ENCODE results near the gene ZNF280B. TPM values are rescaled to one million over a fixed set of nuclear protein-coding genes. Genes with fewer than 3 reads are reported as not detected.

The ZNF280B gene
- total and polyA plus RNA-seq, 9 of the 15 experiments (the other 6 are each of a cell fraction or from before 2014, with no cell fraction given), result 7.7 to 29.9 (median 20.0) TPM

GRCh38 chr22:22480940-22481339 lies 27.6 kb downstream of the ZNF280B start:
- no peak overlapping the region for H3K27ac ChIP-seq (ENCODE audit: extremely low read depth, low read depth, low read length)
- H2AFZ ChIP-seq (ENCODE audit: low read depth, low read length), result no peak overlapping the region
- peaks cover 0 to 7% of the 10 kb centered on the region in 2 experiments; a peak in 2 of 5 replicates for H3K4me1 ChIP-seq (replicated peaks in 1 of 2; ENCODE audit: control insufficient read depth in 2 of 2, insufficient read depth in 2 of 2, low read length in 2 of 2)
- in situ Hi-C loops (cut with MboI), result no loop called here
- H3K9me1 ChIP-seq (ENCODE audit: control insufficient read depth, insufficient read depth, low read length), result no peaks in the 10 kb centered on the region
- no peak overlapping the region for H3K4me2 ChIP-seq (ENCODE audit: insufficient read depth, low read length)
- FAIRE-seq, result no peak
- no peak overlapping the region for H3K4me3 ChIP-seq
- H4K20me1 ChIP-seq (replicated peaks; ENCODE audit: control insufficient read depth, insufficient read depth, low read length), result no peaks in the 10 kb centered on the region
- peaks cover 12% of the 10 kb centered on the region for H3K36me3 ChIP-seq (ENCODE audit: control insufficient read depth, insufficient read depth, low read length)
- no TSS peak for BruUV-seq (replicated peaks)
- H3K9ac ChIP-seq (ENCODE audit: insufficient read depth in 1 of 2, low read depth in 2 of 2, low read length in 2 of 2), result no peak overlapping the region
- ATAC-seq, result no peak
- POLR2A ChIA-PET, result interaction anchor here (0.6 to 4.7 kb wide), 16 partner anchors 9 to 289 kb away, joined by 3 to 45 read pairs (median 3); no protein-coding TSS in a partner anchor
- DNase-seq (ENCODE audit: extremely low read depth in 1 of 4, low spot score in 3 of 4), result no peak
- intact Hi-C loops (cut with micrococcal nuclease), result no loop called here
- WGBS (ENCODE audit: insufficient coverage, low coverage, missing lambda C conversion rate), result 24% methylated on average over 2 of the region's 2 CpGs
- no peaks in the 10 kb centered on the region for H3K27me3 ChIP-seq (ENCODE audit: control insufficient read depth in 2 of 2, insufficient read depth in 2 of 2, low read length in 2 of 2)
- CTCF ChIA-PET (ENCODE audit: low intra/inter-chr PET ratio), result interaction anchor here (0.9 kb wide), 1 partner anchor 15 kb away, joined by 3 read pairs; no protein-coding TSS in a partner anchor
- no peaks in the 10 kb centered on the region for H3K9me3 ChIP-seq (replicated peaks; ENCODE audit: control insufficient read depth, insufficient read depth, low read depth, low read length)
- H3K79me2 ChIP-seq (ENCODE audit: control insufficient read depth, insufficient read depth, low read length), result no peaks in the 10 kb centered on the region
- TF ChIP-seq ZNF277 (CRISPR knock-in tag; IDR thresholded peaks at IDR 0.05; ENCODE audit: borderline replicate concordance), result no peak
- 0 out of 2 replicates have a peak, but pooled peaks have one; percentile 50 for TF ChIP-seq ZNF253 (CRISPR knock-in tag; conservative IDR thresholded peaks at IDR 0.05)
- TF ChIP-seq ZBTB34 (CRISPR knock-in tag; IDR thresholded peaks at IDR 0.05), result no peak
- TF ChIP-seq ZBTB11 (CRISPR knock-in tag; IDR thresholded peaks at IDR 0.05), result 0 out of 6 replicates have a peak, but pooled peaks of 1 of the 3 experiments have one; percentile 6
- TF ChIP-seq DEAF1 (CRISPR knock-in tag; IDR thresholded peaks at IDR 0.05), result 0 out of 2 replicates have a peak, but pooled peaks have one; percentile 5
- TF ChIP-seq ATF2 (CRISPR knock-in tag; IDR thresholded peaks at IDR 0.05), result no peak
- TF ChIP-seq TEAD4 (IDR thresholded peaks at IDR 0.05; ENCODE audit: low read length), result no peak
- TF ChIP-seq TEAD4 (CRISPR knock-in tag; IDR thresholded peaks at IDR 0.05; ENCODE audit: borderline replicate concordance), result 0 out of 2 replicates have a peak, but pooled peaks have one; percentile 13
- TF ChIP-seq NBN (IDR thresholded peaks at IDR 0.05; ENCODE audit: low read depth), result no peak
- TF ChIP-seq ZNF134 (CRISPR knock-in tag; conservative IDR thresholded peaks at IDR 0.05), result 0 out of 2 replicates have a peak, but pooled peaks have one; percentile 2

All from K562 (cell line).